Astrocyte of the cerebellum (primary cell): ENCODE data around the gene THAP12.

ENCODE experiments used
- DNase-seq: peaks from one replicate; pipeline ENCODE4 v3.0.0-alpha.2; 2011; ENCODE audit warnings: low read depth
- H3K4me3 ChIP-seq: 2 replicates; pipeline ENCODE4 v1.5.1; 2011; ENCODE audit warnings: mild to moderate bottlenecking, low read depth, low read length, moderate library complexity
- CTCF ChIP-seq: IDR thresholded peaks from 2 replicates; pipeline ENCODE4 v1.5.1; 2012; ENCODE audit warnings: low read length, low read depth, moderate library complexity, mild to moderate bottlenecking; ENCODE audit errors: missing control alignments
- in situ Hi-C: cut with HindIII; loops from 2 replicates; pipeline ENCODE4 v1.10.0; 2017; ENCODE audit warnings: low sequenced_read_pairs

THAP12 gene

DNA sequence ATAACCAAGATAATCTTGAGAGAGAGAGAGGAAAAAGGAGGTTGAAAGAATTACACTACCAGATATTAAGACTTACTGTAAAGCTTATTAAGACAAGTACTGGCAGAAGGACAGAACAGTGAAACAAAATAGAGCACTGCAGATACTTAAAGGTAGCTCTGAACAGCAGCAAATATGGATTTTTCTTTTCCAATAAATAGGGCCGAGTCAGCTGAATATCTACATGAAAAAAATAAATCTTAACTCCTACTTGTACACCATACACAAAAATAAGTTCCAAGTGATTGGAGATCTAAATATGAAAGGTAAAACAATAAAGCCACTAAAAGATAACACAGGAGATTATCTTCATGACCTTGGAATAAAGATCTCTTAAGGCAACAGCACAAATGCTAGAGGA lies 12.4 kb downstream of the THAP12 start:
- TF ChIP-seq CTCF: no peak
- no peak for DNase-seq
- H3K4me3 ChIP-seq: no peak overlapping the region
- in situ Hi-C loops: no loop called here

- in situ Hi-C loops: no loop called here
- TF ChIP-seq CTCF: no peak
- no peak for DNase-seq
- no peak overlapping the region for H3K4me3 ChIP-seq
Observed at GRCh38 chr11:76365038-76365679, 15.8 kb downstream of the THAP12 start.

GRCh38 chr11:76362716-76363115 lies 18.2 kb downstream of the THAP12 start:
- no peak for TF ChIP-seq CTCF
- H3K4me3 ChIP-seq: no peak overlapping the region
- DNase-seq: no peak
- in situ Hi-C loops: no loop called here

DNA sequence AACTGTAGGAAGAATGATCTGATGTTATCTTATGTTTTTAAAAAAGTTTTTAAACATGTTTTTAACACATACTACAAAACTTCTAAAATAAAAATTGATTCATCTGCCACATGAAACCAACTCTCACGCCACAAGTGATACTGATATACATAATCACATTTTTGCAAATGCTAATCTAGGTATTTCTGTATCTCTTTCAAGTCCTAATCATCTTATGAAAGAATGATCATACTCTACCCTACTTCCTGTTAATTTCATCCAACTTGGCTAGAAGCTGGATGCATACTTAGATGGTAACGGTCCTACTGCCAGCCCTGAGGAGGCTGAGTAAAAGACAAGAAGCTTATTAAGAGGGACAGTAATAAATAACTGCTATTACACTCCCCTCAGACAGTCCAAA lies 19.2 kb downstream of the THAP12 start:
- no peak for TF ChIP-seq CTCF
- in situ Hi-C loops: no loop called here
- no peak for DNase-seq
- no peak overlapping the region for H3K4me3 ChIP-seq

DNA sequence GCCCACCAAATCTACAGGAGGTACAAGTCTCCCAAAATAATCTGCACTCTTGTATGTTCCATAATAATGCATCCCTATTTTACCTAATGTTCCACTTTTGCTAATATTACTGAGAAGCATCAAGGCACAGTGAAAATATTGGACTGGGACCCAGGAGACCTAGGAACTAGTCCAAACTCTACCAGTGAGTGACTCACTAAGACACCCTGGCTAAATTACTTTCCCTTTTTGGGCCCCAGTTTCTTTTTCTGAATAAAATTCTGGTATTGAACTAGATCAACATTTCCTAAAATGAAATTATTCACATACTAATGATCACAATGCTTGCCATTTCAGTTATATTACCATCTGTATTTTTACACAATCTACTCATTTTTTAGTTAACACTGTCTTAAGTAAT lies 19.6 kb downstream of the THAP12 start:
- no peak overlapping the region for H3K4me3 ChIP-seq
- no peak for DNase-seq
- in situ Hi-C loops: no loop called here
- TF ChIP-seq CTCF: no peak

DNA sequence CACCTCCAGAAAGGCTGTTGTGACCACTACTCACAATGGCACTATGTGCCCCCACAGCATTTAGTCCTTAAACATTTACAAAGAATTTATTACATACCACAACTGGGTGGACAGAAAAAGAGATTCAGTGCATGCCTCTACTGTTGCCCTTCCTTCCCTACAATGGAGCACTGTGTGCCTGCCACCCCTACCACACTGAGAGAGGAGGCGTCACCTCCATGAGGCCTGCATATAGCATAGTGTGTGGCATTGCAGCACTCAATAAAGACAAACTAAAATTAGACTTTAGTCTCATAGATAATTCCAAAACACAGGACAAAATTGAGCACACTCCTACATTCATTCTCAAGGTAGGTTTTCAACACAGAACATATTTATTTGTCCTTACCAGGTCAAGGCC lies 25.8 kb downstream of the THAP12 start:
- in situ Hi-C loops: no loop called here
- no peak for DNase-seq
- no peak overlapping the region for H3K4me3 ChIP-seq
- TF ChIP-seq CTCF: no peak

DNA sequence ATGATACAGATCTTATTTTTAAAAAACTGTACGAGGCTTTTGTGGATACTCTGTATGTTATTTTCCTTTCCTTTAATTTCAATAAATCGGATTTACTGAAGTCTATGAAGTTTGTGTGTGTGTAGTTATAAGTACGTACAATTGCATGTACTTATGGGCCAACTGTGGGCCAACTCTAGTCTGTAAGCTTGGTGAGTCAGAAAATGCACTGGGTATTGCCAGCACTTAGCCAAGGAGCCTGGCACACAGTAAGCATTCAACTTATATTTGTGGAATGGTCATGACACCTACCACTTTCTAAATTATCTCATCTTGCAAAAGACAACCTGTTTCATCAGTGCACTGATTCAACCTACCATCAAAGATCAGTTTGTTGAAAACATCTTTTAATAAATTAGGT lies 32.6 kb downstream of the THAP12 start:
- no peak overlapping the region for H3K4me3 ChIP-seq
- no peak for TF ChIP-seq CTCF
- in situ Hi-C loops: loop anchor here (25.0 kb wide), 1 partner anchor 164 kb away; no protein-coding TSS in a partner anchor
- no peak for DNase-seq
